Breast epithelium (tissue), 4 donors: ENCODE results near the gene OSBPL3. TPM values are rescaled to one million over a fixed set of nuclear protein-coding genes. Genes with fewer than 3 reads are reported as not detected.
A peak's percentile ranks its signal among the peaks of the same experiment; 100 is the strongest.

Experiments used
- DNase-seq, 2 donors: peaks; one replicate each; pipeline ENCODE4 v3.0.0-alpha.2; 2019; ENCODE audit warnings: low spot score in 2 of 2
- H3K27ac ChIP-seq, 2 donors: fragments of 200-600 bp; sonication (generic) in 1 of 2; one replicate each; pipeline ENCODE4 v1.5.1; 2016 to 2019; ENCODE audit warnings: mild to moderate bottlenecking in 1 of 2
- H3K27me3 ChIP-seq, 2 donors: fragments of 200-600 bp; sonication (generic) in 1 of 2; one replicate each; pipeline versions ENCODE4 v1.5.1 to v1.6.0; 2017 to 2019; ENCODE audit warnings: control low read depth in 1 of 2, mild to moderate bottlenecking in 1 of 2
- H3K36me3 ChIP-seq: fragments of 200-600 bp; one replicate; pipeline ENCODE4 v1.5.1; 2019
- H3K4me1 ChIP-seq, 2 donors: fragments of 200-600 bp; sonication (generic); one replicate each; pipeline ENCODE4 v1.5.1; 2016 to 2019; ENCODE audit warnings: control low read depth in 1 of 2
- H3K4me3 ChIP-seq, 3 donors: fragments of 200-600 bp; sonication (generic); 1 replicate in 2 of 3; 2 replicates in 1 of 3; pipeline ENCODE4 v1.5.1; 2016 to 2019; ENCODE audit warnings: mild to moderate bottlenecking in 3 of 3, moderate library complexity in 2 of 3
- H3K9me3 ChIP-seq, 2 donors: fragments of 200-600 bp; sonication (generic) in 1 of 2; one replicate each; pipeline ENCODE4 v1.5.1; 2016 to 2019; ENCODE audit warnings: control low read depth in 1 of 2
- CTCF ChIP-seq, 3 donors: fragments of 450-650 bp; IDR thresholded peaks; one replicate each; pipeline ENCODE4 v1.5.1; 2016 to 2017; ENCODE audit warnings: antibody characterized with exemption in 3 of 3, mild to moderate bottlenecking in 3 of 3, moderate library complexity in 3 of 3
- POLR2A ChIP-seq: fragments of 450-650 bp; IDR thresholded peaks from one replicate; pipeline ENCODE4 v1.6.1; 2016; ENCODE audit warnings: antibody characterized with exemption, mild to moderate bottlenecking, moderate library complexity
- POLR2AphosphoS5 ChIP-seq, 3 donors: sonication (generic); formaldehyde crosslinking; IDR thresholded peaks; one replicate each; pipeline ENCODE4 v1.6.1; 2017; ENCODE audit warnings: antibody characterized with exemption in 3 of 3
- intact Hi-C: fragments of 100-400 bp; cut with DNase I; formaldehyde crosslinking; loops from one replicate; pipeline ENCODE4 v1.15.1; 2023; ENCODE audit warnings: low total_unique reads
- total RNA-seq, 3 donors: library from RNA; depleted of rRNA; stranded (reverse); fragments of >200 nt; gene quantifications; one replicate each; pipeline ENCODE4 v1.1.0, GENCODE V29; 2016

OSBPL3 gene
- total RNA-seq, 3 donors from 2014 or later: 6.4 to 20.5 (median 8.5) TPM

GRCh38 chr7:24820730-24821044 lies 159.3 kb downstream of the OSBPL3 start:
- Histone ChIP-seq H3K27me3 (no peaks in the 10 kb centered on the region), H3K36me3 (no peaks in the 10 kb centered on the region), H3K4me3 (no peak overlapping the region), H3K9me3 (no peaks in the 10 kb centered on the region), H3K27ac (peak overlapping the region in 1 of 2 donors; percentile 80), H3K4me1 (peaks cover 0 to 6% of the 10 kb centered on the region in 2 donors)
- intact Hi-C loops: no loop called here
- TF ChIP-seq CTCF (IDR thresholded peaks at IDR 0.05) (no peak), POLR2AphosphoS5 (IDR thresholded peaks at IDR 0.05) (no peak), POLR2A (no peak)
- DNase-seq: peak in 1 of 2 donors; percentile 31

- TF ChIP-seq POLR2A: no peak
- TF ChIP-seq POLR2AphosphoS5 (IDR thresholded peaks at IDR 0.05): peak in 1 of 3 donors; percentile 22
- TF ChIP-seq CTCF (IDR thresholded peaks at IDR 0.05): peak; percentile 68 to 87 (median 76)
- H3K27ac ChIP-seq: peak overlapping the region in 1 of 2 donors; percentile 80
Measured at GRCh38 chr7:24819916-24820689, 159.9 kb downstream of the OSBPL3 start.

DNA sequence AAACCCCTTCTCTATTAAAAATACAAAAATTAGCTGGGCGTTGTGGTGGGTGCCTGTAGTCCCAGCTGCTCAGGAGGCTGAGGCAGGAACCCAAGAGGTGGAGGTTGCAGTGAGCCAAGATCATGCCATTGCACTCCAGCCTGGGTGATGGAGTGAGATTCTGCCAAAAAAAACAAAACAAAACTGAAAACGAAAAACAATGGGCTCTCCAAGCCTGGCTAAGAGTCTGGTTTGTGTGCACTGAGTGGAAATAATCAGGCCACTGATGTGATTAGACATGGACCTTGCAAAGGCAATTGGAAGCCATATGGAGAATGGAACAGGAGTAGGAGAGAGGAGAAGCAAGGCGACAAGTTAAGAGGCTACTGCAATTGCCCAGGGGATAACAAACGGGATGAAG lies 162.6 kb downstream of the OSBPL3 start:
- Histone ChIP-seq H3K4me1 (no peaks in the 10 kb centered on the region), H3K27me3 (no peaks in the 10 kb centered on the region), H3K4me3 (no peak overlapping the region), H3K27ac (no peak overlapping the region), H3K36me3 (no peaks in the 10 kb centered on the region), H3K9me3 (no peaks in the 10 kb centered on the region)
- no peak for DNase-seq
- TF ChIP-seq POLR2A (no peak), CTCF (IDR thresholded peaks at IDR 0.05) (no peak), POLR2AphosphoS5 (IDR thresholded peaks at IDR 0.05) (no peak)
- intact Hi-C loops: loop anchor here (10.0 kb wide), 1 partner anchor 257 kb away; no protein-coding TSS in a partner anchor

More at GRCh38 chr7:24819916-24820689, 159.9 kb downstream of the OSBPL3 start:
- intact Hi-C loops: loop anchor here (10.0 kb wide), 1 partner anchor 255 kb away; no protein-coding TSS in a partner anchor
- DNase-seq: peak; percentile 69 to 73
- H3K4me3 ChIP-seq: no peak overlapping the region
- no peaks in the 10 kb centered on the region for H3K27me3 ChIP-seq
- H3K9me3 ChIP-seq: no peaks in the 10 kb centered on the region
- H3K4me1 ChIP-seq: no peaks in the 10 kb centered on the region
- no peaks in the 10 kb centered on the region for H3K36me3 ChIP-seq

DNA sequence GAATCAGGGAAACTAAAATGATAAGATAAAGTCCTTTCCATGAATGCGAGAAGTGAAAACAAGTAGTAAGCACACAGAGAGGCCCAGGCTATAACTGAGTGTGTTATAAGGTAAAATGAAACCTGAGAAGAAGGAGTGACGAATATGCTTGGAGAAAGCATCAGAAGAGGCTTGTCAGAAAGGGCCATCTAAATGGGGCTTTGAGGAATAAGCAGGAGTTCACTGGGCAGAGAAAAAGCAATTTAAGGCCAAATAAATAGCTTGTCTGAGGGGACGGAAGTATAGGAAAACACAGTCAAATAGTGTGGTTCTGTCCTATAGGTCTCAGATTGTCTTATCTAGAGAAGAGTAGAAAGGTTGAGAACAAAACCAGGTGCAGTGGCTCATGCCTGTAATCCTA lies 163.1 kb downstream of the OSBPL3 start:
- no peak for DNase-seq
- Histone ChIP-seq H3K4me3 (no peak overlapping the region), H3K4me1 (no peaks in the 10 kb centered on the region), H3K27me3 (no peaks in the 10 kb centered on the region), H3K36me3 (no peaks in the 10 kb centered on the region), H3K9me3 (no peaks in the 10 kb centered on the region), H3K27ac (no peak overlapping the region)
- intact Hi-C loops: loop anchor here (10.0 kb wide), 1 partner anchor 258 kb away; no protein-coding TSS in a partner anchor
- no peak for TF ChIP-seq POLR2AphosphoS5 (IDR thresholded peaks at IDR 0.05)
- TF ChIP-seq CTCF (IDR thresholded peaks at IDR 0.05): no peak
- no peak for TF ChIP-seq POLR2A

- H3K27ac ChIP-seq: no peak overlapping the region
- TF ChIP-seq CTCF (IDR thresholded peaks at IDR 0.05) (peak; percentile 65 to 75 (median 74)), POLR2A (no peak)
- no peaks in the 10 kb centered on the region for H3K27me3 ChIP-seq
- H3K36me3 ChIP-seq: no peaks in the 10 kb centered on the region
- no peak overlapping the region for H3K4me3 ChIP-seq
- H3K9me3 ChIP-seq: no peaks in the 10 kb centered on the region
- DNase-seq: no peak
- H3K4me1 ChIP-seq: no peaks in the 10 kb centered on the region
- intact Hi-C loops: loop anchor here (10.0 kb wide), 1 partner anchor 262 kb away; no protein-coding TSS in a partner anchor
Measured at GRCh38 chr7:24812305-24812945, 167.6 kb downstream of the OSBPL3 start.
